HG02759 (cell line): ENCODE data around the gene PLCD1.

Source experiments
- ATAC-seq: cut with Tn5 transposase; IDR thresholded peaks from one replicate; pipeline ENCODE4 v1.9.1; 2021; ENCODE audit warnings: mild to moderate bottlenecking, moderate library complexity; ENCODE audit not compliant: unreplicated experiment

PLCD1 gene

GRCh38 chr3:38017445-38018295 lies 11.8 kb downstream of the PLCD1 start:
- no peak for ATAC-seq

GRCh38 chr3:38016847-38017444 lies 12.5 kb downstream of the PLCD1 start:
- no peak for ATAC-seq

- no peak for ATAC-seq
Observed at GRCh38 chr3:38016410-38016809, 13.0 kb downstream of the PLCD1 start.

GRCh38 chr3:38015984-38016383 lies 13.5 kb downstream of the PLCD1 start:
- ATAC-seq: no peak

GRCh38 chr3:38015485-38015884 lies 14.0 kb downstream of the PLCD1 start:
- no peak for ATAC-seq

GRCh38 chr3:38011111-38011510 lies 18.3 kb downstream of the PLCD1 start:
- no peak for ATAC-seq

- ATAC-seq: no peak
Observed at GRCh38 chr3:38009807-38010591, 19.4 kb downstream of the PLCD1 start.

GRCh38 chr3:38008971-38009580 lies 20.4 kb downstream of the PLCD1 start:
- no peak for ATAC-seq

- no peak for ATAC-seq
Observed at GRCh38 chr3:38008191-38008701, 21.2 kb downstream of the PLCD1 start.

- ATAC-seq: no peak
Observed at GRCh38 chr3:38007754-38008090, 21.7 kb downstream of the PLCD1 start.

GRCh38 chr3:38006445-38006995 lies 22.9 kb downstream of the PLCD1 start:
- no peak for ATAC-seq

GRCh38 chr3:38006031-38006430 lies 23.4 kb downstream of the PLCD1 start:
- ATAC-seq: no peak

GRCh38 chr3:38005076-38006020 lies 24.1 kb downstream of the PLCD1 start:
- ATAC-seq: no peak

GRCh38 chr3:38004415-38005075 lies 24.9 kb downstream of the PLCD1 start:
- ATAC-seq: peak; percentile 62

- ATAC-seq: no peak
Observed at GRCh38 chr3:38003817-38004414, 25.5 kb downstream of the PLCD1 start.

- no peak for ATAC-seq
Observed at GRCh38 chr3:38003371-38003816, 26.0 kb downstream of the PLCD1 start.

GRCh38 chr3:38002940-38003339 lies 26.5 kb downstream of the PLCD1 start:
- no peak for ATAC-seq

GRCh38 chr3:38002291-38002876 lies 27.1 kb downstream of the PLCD1 start:
- no peak for ATAC-seq
